Choroid plexus epithelial cell (primary cell): Measurements from ENCODE around the gene SNX25.

Experiments used
- DNase-seq: peaks from one replicate; pipeline ENCODE4 v3.0.0-alpha.2; 2010; ENCODE audit warnings: low read depth
- H3K4me3 ChIP-seq: 2 replicates; pipeline ENCODE4 v1.5.1; 2011; ENCODE audit warnings: low read depth, mild to moderate bottlenecking, control low read depth, low read length, moderate library complexity
- CTCF ChIP-seq: conservative IDR thresholded peaks from 2 replicates; pipeline ENCODE4 v1.5.1; 2011; ENCODE audit warnings: low read depth, mild to moderate bottlenecking, control low read depth, inconsistent platforms, low read length, moderate library complexity

SNX25 gene

GRCh38 chr4:185222598-185222997 is 13.2 kb downstream of the SNX25 start:
- TF ChIP-seq CTCF, result no peak
- peak; percentile 36 for DNase-seq
- H3K4me3 ChIP-seq, result no peak overlapping the region

- DNase-seq, result peak; percentile 18
- peak; percentile 38 for TF ChIP-seq CTCF
- no peak overlapping the region for H3K4me3 ChIP-seq
These were observed 15.2 kb downstream of the SNX25 start for GRCh38 chr4:185224597-185224996.

- DNase-seq, result no peak
- TF ChIP-seq CTCF, result no peak
- H3K4me3 ChIP-seq, result no peak overlapping the region
These were observed 16.5 kb downstream of the SNX25 start for GRCh38 chr4:185225940-185226339.

GRCh38 chr4:185227131-185227551 is 17.7 kb downstream of the SNX25 start:
- TF ChIP-seq CTCF, result peak; percentile 54
- peak; percentile 60 for DNase-seq
- no peak overlapping the region for H3K4me3 ChIP-seq

- DNase-seq, result no peak
- TF ChIP-seq CTCF, result no peak
- H3K4me3 ChIP-seq, result no peak overlapping the region
These were observed 18.4 kb downstream of the SNX25 start for GRCh38 chr4:185227713-185228278.

GRCh38 chr4:185229021-185229818 is 19.8 kb downstream of the SNX25 start:
- TF ChIP-seq CTCF, result no peak
- H3K4me3 ChIP-seq, result no peak overlapping the region
- no peak for DNase-seq

- peak; percentile 33 for DNase-seq
- TF ChIP-seq CTCF, result no peak
- H3K4me3 ChIP-seq, result no peak overlapping the region
These were observed 23.0 kb downstream of the SNX25 start for GRCh38 chr4:185232370-185232769.
